K562 (cell line): ENCODE measurements around the gene EVI5. TPM values are rescaled to one million over a fixed set of nuclear protein-coding genes. Genes with fewer than 3 reads are reported as not detected.

Experiments used
- BMI1 ChIP-seq: fragments of 150-350 bp; IDR thresholded peaks from 2 replicates; pipeline ENCODE4 v1.6.1; 2014; ENCODE audit warnings: low read length
- CUX1 ChIP-seq: fragments of 200-800 bp; sonication (Bioruptor generic); IDR thresholded peaks from 2 replicates; pipeline ENCODE4 v1.6.1; 2016; ENCODE audit warnings: missing genetic modification characterization, missing compliant biosample characterization
- LEF1 ChIP-seq: fragments of 450-650 bp; IDR thresholded peaks from 2 replicates; pipeline ENCODE4 v1.6.1; 2016; ENCODE audit warnings: mild to moderate bottlenecking
- MNT ChIP-seq, 2 experiments: fragments of 450-650 bp; conservative IDR thresholded peaks; 2 replicates each; pipeline ENCODE4 v1.6.1; 2017; ENCODE audit warnings: mild to moderate bottlenecking in 2 of 2, moderate library complexity in 2 of 2
- NCOR1 ChIP-seq: fragments of 450-650 bp; IDR thresholded peaks from 2 replicates; pipeline ENCODE4 v1.6.1; 2016; ENCODE audit warnings: mild to moderate bottlenecking, moderate library complexity
- NFYB ChIP-seq: IDR thresholded peaks from 2 replicates; pipeline ENCODE4 v1.6.1; 2011; ENCODE audit warnings: mild to moderate bottlenecking, moderate library complexity; ENCODE audit not compliant: insufficient read length; ENCODE audit errors: extremely low read depth
- PKNOX1 ChIP-seq: fragments of 450-650 bp; IDR thresholded peaks from 2 replicates; pipeline ENCODE4 v1.6.1; 2016
- POLR2H ChIP-seq: IDR thresholded peaks from 2 replicates; pipeline ENCODE4 v1.6.1; 2016; ENCODE audit warnings: missing genetic modification characterization, low read depth, mild to moderate bottlenecking, control low read depth, missing compliant biosample characterization, moderate library complexity
- RNF2 ChIP-seq: sonication (generic); IDR thresholded peaks from 2 replicates; pipeline ENCODE4 v1.6.1; 2016
- SMAD4 ChIP-seq: fragments of 250-450 bp; sonication (Bioruptor Pico); conservative IDR thresholded peaks from 2 replicates; pipeline ENCODE4 v1.8.0; 2021; ENCODE audit warnings: inconsistent platforms, mild to moderate bottlenecking, moderate library complexity
- STAT5A ChIP-seq: IDR thresholded peaks from 2 replicates; pipeline ENCODE4 v1.6.1; 2012; ENCODE audit warnings: low read length, inconsistent platforms, borderline replicate concordance
- ZEB2 ChIP-seq: fragments of 450-650 bp; IDR thresholded peaks from 2 replicates; pipeline ENCODE4 v1.6.1; 2016
- polyA plus RNA-seq, 8 experiments: library from polyadenylated mRNA; depleted of rRNA in 4 of 8; stranded (reverse) in 5 of 8; unstranded in 3 of 8; fragments of >200 nt; fragmentation: Nextera tagmentation in 2 of 8; fragmentation: Illumina TruSeq in 1 of 8; extraction: Ambion mirVana in 2 of 8; extraction: Trizol in 1 of 8; gene quantifications; 2 replicates each; pipeline versions ENCODE4 v1.2.1 to v1.2.3, GENCODE V29; 2011 to 2014; ENCODE audit warnings: inconsistent platforms in 1 of 8, missing spikeins in 1 of 8
- total RNA-seq, 7 experiments: library from RNA; depleted of rRNA in 6 of 7; stranded (reverse); fragments of >200 nt in 6 of 7; fragmentation: Illumina TruSeq in 2 of 7; extraction: Trizol in 2 of 7; gene quantifications; 2 replicates each; pipeline versions ENCODE4 v1.2.1 to v1.2.3, GENCODE V29; 2011 to 2021; ENCODE audit warnings: low replicate concordance in 1 of 7

The EVI5 gene
- total and polyA plus RNA-seq, 9 of the 15 experiments (the other 6 are each of a cell fraction or from before 2014, with no cell fraction given), result 1.7 to 50.1 (median 13.7) TPM

- TF ChIP-seq PKNOX1 (peak; percentile 42; the same call in 1 of the 2 replicates), ZEB2 (peak; percentile 23; the same call in 1 of the 2 replicates), LEF1 (peak; percentile 75), NFYB (peak; percentile 22), CUX1 (CRISPR knock-in tag) (no peak), RNF2 (peak; percentile 60; the same call in 1 of the 2 replicates), POLR2H (peak; percentile 86), STAT5A (peak; percentile 83), BMI1 (no peak), SMAD4 (CRISPR knock-in tag) (peak; percentile 55; the same call in 1 of the 2 replicates), NCOR1 (peak; percentile 91), MNT (conservative IDR thresholded peaks at IDR 0.05) (peak in 1 of 2 experiments; percentile 51; a peak in 2 of 4 replicates)
Observed at GRCh38 chr1:92804721-92805201, 19.9 kb upstream of the EVI5 start (continued).
